Endothelial cell (in vitro differentiated cells): ENCODE data around the gene STK32C. TPM values are rescaled to one million over a fixed set of nuclear protein-coding genes. Genes with fewer than 3 reads are reported as not detected.

Source experiments
- DNase-seq: peaks from one replicate; pipeline ENCODE4 v3.0.0; 2021; ENCODE audit warnings: low spot score
- H3K27ac Mint-ChIP-seq: one replicate; pipeline ENCODE4 v1.8.0; 2021; ENCODE audit warnings: mixed read lengths, inconsistent platforms; ENCODE audit not compliant: unreplicated experiment
- H3K27me3 Mint-ChIP-seq: one replicate; pipeline ENCODE4 v1.8.0; 2021; ENCODE audit warnings: mild to moderate bottlenecking, moderate library complexity, mixed read lengths, inconsistent platforms; ENCODE audit not compliant: unreplicated experiment
- H3K36me3 Mint-ChIP-seq: one replicate; pipeline ENCODE4 v1.8.0; 2021; ENCODE audit warnings: mild to moderate bottlenecking, low read depth, mixed read lengths, inconsistent platforms; ENCODE audit not compliant: unreplicated experiment
- H3K4me1 Mint-ChIP-seq: one replicate; pipeline ENCODE4 v1.8.0; 2021; ENCODE audit warnings: mild to moderate bottlenecking, mixed read lengths, inconsistent platforms; ENCODE audit not compliant: unreplicated experiment
- H3K4me3 Mint-ChIP-seq: one replicate; pipeline ENCODE4 v1.8.0; 2021; ENCODE audit warnings: mild to moderate bottlenecking, mixed read lengths, inconsistent platforms; ENCODE audit not compliant: unreplicated experiment
- H3K9me3 Mint-ChIP-seq: one replicate; pipeline ENCODE4 v1.8.0; 2021; ENCODE audit warnings: mixed read lengths, inconsistent platforms; ENCODE audit not compliant: unreplicated experiment
- total RNA-seq: library from RNA; stranded (reverse); fragmentation: NEBNext Ultra II Directional; extraction: Animal tissue kit (Norgen Biotek cat#: 25700); gene quantifications from one replicate; pipeline ENCODE4 v1.2.1, GENCODE V29; 2021; ENCODE audit not compliant: unreplicated experiment
- TF ChIP-seq, protein P1 (sequence below): fragments of 200-600 bp; sonication (generic); IDR thresholded peaks from one replicate; pipeline ENCODE4 v1.5.0; 2021; ENCODE audit warnings: antibody characterized with exemption; ENCODE audit not compliant: unreplicated experiment

Gene STK32C
- total RNA-seq, 1 donor from 2014 or later, result 12.6 TPM

GRCh38 chr10:132247943-132248342, 59.8 kb downstream of the STK32C start:
- Mint-ChIP-seq H3K4me1 (peaks cover 2% of the 10 kb centered on the region), H3K27ac (no peak overlapping the region), H3K4me3 (no peak overlapping the region), H3K36me3 (peaks cover 3% of the 10 kb centered on the region), H3K27me3 (peaks cover 12% of the 10 kb centered on the region), H3K9me3 (no peaks in the 10 kb centered on the region)
- TF ChIP-seq, protein P1, sequence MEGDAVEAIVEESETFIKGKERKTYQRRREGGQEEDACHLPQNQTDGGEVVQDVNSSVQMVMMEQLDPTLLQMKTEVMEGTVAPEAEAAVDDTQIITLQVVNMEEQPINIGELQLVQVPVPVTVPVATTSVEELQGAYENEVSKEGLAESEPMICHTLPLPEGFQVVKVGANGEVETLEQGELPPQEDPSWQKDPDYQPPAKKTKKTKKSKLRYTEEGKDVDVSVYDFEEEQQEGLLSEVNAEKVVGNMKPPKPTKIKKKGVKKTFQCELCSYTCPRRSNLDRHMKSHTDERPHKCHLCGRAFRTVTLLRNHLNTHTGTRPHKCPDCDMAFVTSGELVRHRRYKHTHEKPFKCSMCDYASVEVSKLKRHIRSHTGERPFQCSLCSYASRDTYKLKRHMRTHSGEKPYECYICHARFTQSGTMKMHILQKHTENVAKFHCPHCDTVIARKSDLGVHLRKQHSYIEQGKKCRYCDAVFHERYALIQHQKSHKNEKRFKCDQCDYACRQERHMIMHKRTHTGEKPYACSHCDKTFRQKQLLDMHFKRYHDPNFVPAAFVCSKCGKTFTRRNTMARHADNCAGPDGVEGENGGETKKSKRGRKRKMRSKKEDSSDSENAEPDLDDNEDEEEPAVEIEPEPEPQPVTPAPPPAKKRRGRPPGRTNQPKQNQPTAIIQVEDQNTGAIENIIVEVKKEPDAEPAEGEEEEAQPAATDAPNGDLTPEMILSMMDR, result no peak
- DNase-seq, result no peak

GRCh38 chr10:132246296-132246695, 61.5 kb downstream of the STK32C start:
- TF ChIP-seq, protein P1, result no peak
- no peak overlapping the region for H3K27ac Mint-ChIP-seq
- peaks cover 3% of the 10 kb centered on the region for H3K36me3 Mint-ChIP-seq
- H3K4me3 Mint-ChIP-seq, result no peak overlapping the region
- peaks cover 8% of the 10 kb centered on the region for H3K27me3 Mint-ChIP-seq
- no peak for DNase-seq
- no peaks in the 10 kb centered on the region for H3K9me3 Mint-ChIP-seq
- H3K4me1 Mint-ChIP-seq, result no peaks in the 10 kb centered on the region

DNA sequence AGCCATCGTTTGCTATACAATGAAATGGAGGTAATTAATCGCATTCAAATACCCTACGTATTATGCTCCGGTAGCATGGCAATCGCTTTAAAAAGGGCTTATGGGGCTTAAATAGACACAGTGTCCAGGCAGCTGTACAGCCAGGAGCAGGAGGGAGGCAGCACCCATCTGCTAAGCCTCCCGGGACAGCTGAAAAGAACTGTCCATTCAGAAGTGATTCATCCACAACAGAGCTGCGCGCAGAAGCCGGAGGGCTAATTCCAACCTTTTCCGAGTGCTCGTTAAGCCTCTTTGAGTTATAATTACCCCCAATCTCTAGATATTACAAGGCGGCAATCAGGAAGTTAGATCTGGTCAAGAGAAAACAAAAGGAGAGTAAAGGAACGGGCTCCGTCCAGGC, 62.7 kb downstream of the STK32C start:
- Mint-ChIP-seq H3K4me1 (no peaks in the 10 kb centered on the region), H3K9me3 (no peaks in the 10 kb centered on the region)

DNA sequence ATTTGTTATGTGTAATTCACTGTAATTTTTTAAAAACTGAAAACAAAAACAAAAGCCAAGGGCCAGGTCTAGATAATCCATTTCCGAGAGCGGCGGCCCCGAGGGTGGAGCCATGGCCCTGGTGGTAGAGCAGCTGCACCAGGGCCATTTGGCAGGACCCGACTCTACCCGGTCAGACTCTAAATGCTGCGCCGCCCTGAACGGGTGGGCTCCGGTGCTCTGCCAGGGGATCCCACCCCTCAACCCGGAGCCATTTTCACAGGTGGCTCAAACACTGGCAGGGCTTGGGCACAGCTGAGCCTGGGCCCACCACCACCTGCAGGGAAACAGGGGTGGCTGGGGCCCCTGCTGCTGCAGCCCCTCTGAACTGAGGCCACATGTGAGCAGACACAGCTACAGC, 64.1 kb downstream of the STK32C start:
- no peak overlapping the region for H3K4me3 Mint-ChIP-seq
- peaks cover 3% of the 10 kb centered on the region for H3K36me3 Mint-ChIP-seq
- H3K9me3 Mint-ChIP-seq, result no peaks in the 10 kb centered on the region
- TF ChIP-seq, protein P1, result no peak
- no peak overlapping the region for H3K27ac Mint-ChIP-seq
- no peaks in the 10 kb centered on the region for H3K4me1 Mint-ChIP-seq
- H3K27me3 Mint-ChIP-seq, result peaks cover 14% of the 10 kb centered on the region
- DNase-seq, result no peak

More for the DNA sequence above, 62.7 kb downstream of the STK32C start:
- no peak overlapping the region for H3K4me3 Mint-ChIP-seq
- H3K27ac Mint-ChIP-seq, result no peak overlapping the region
- peaks cover 3% of the 10 kb centered on the region for H3K36me3 Mint-ChIP-seq
- DNase-seq, result no peak
- H3K27me3 Mint-ChIP-seq, result peaks cover 11% of the 10 kb centered on the region
- TF ChIP-seq, protein P1, result no peak

GRCh38 chr10:132243141-132243540, 64.6 kb downstream of the STK32C start:
- Mint-ChIP-seq H3K4me3 (no peak overlapping the region), H3K27ac (no peak overlapping the region), H3K9me3 (no peaks in the 10 kb centered on the region), H3K27me3 (peaks cover 17% of the 10 kb centered on the region), H3K36me3 (peaks cover 3% of the 10 kb centered on the region), H3K4me1 (no peaks in the 10 kb centered on the region)
- no peak for DNase-seq
- TF ChIP-seq, protein P1, result no peak
